ENCODE data around the gene RABGAP1L.

DNA sequence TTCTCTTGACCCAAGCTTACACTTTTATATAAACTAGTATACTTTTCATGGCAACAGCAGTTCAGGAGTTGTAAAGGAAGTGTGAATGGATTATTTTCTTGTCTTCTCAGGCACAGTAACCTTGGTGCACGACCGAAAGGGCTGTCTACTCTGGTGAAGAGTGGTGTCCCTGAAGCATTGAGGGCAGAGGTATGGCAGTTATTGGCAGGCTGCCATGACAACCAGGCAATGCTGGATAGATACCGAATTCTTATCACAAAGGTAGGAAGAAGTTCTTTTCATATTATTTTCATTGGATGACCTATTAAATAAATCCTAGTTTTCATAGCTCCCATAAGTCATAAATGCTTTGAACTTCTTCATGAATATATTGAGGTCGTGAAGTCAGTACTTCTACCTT lies 234.6 kb downstream of the RABGAP1L start:
- TF ChIP-seq POLR2A (IDR thresholded peaks at IDR 0.05; ENCODE audit: low read depth, low read length) (no peak), TAF1 (IDR thresholded peaks at IDR 0.05; ENCODE audit: borderline replicate concordance, low read depth, low read length) (no peak), POLR2AphosphoS5 (IDR thresholded peaks at IDR 0.05; ENCODE audit: low read depth, low read length) (no peak)

All from GM12892 (cell line).